ENCODE results near the gene ZFAND6.
"Not testable (repeated sequence)": the region's sequence is repeated elsewhere in the genome, so short reads cannot be mapped to it uniquely, and the experiment has no call there.

Gene ZFAND6

GRCh38 chr15:80058851-80059785, at the start of gene ZFAND6:
Gene ZFAND6, plus strand, starts transcription at chr15:80059676. Its CDS starts 60,669 bp downstream, at chr15:80120345.
- DNase-seq, result peak; percentile 97

GRCh38 chr15:80010131-80010673, 49.3 kb upstream of the ZFAND6 start:
- DNase-seq, result peak; percentile 32

- DNase-seq, result peak; percentile 75
Measured at GRCh38 chr15:80011041-80011523, 48.4 kb upstream of the ZFAND6 start.

GRCh38 chr15:80011596-80011995, 47.9 kb upstream of the ZFAND6 start:
- DNase-seq, result no peak

- no peak for DNase-seq
Measured at GRCh38 chr15:80012060-80012726, 47.3 kb upstream of the ZFAND6 start.

GRCh38 chr15:80014186-80014585, 45.3 kb upstream of the ZFAND6 start:
- not testable (repeated sequence) for DNase-seq

GRCh38 chr15:80015156-80015555, 44.3 kb upstream of the ZFAND6 start:
- DNase-seq, result peak; percentile 14

- DNase-seq, result not testable (repeated sequence)
Measured at GRCh38 chr15:80016506-80016905, 43.0 kb upstream of the ZFAND6 start.

- not testable (repeated sequence) for DNase-seq
Measured at GRCh38 chr15:80017139-80017538, 42.3 kb upstream of the ZFAND6 start.

- DNase-seq, result no peak
Measured at GRCh38 chr15:80019168-80019745, 40.2 kb upstream of the ZFAND6 start.

GRCh38 chr15:80020149-80020548, 39.3 kb upstream of the ZFAND6 start:
- not testable (repeated sequence) for DNase-seq

- no peak for DNase-seq
Measured at GRCh38 chr15:80020731-80021130, 38.7 kb upstream of the ZFAND6 start.

- DNase-seq, result no peak
Measured at GRCh38 chr15:80026310-80026709, 33.2 kb upstream of the ZFAND6 start.

- peak; percentile 22 for DNase-seq
Measured at GRCh38 chr15:80026754-80027153, 32.7 kb upstream of the ZFAND6 start.

GRCh38 chr15:80028937-80029336, 30.5 kb upstream of the ZFAND6 start:
- DNase-seq, result no peak

GRCh38 chr15:80031841-80032240, 27.6 kb upstream of the ZFAND6 start:
- no peak for DNase-seq

- DNase-seq, result no peak
Measured at GRCh38 chr15:80034629-80035028, 24.8 kb upstream of the ZFAND6 start.

- no peak for DNase-seq
Measured at GRCh38 chr15:80036071-80036470, 23.4 kb upstream of the ZFAND6 start.

- no peak for DNase-seq
Measured at GRCh38 chr15:80041494-80042253, 17.8 kb upstream of the ZFAND6 start.

- no peak for DNase-seq
Measured at GRCh38 chr15:80042568-80042967, 16.9 kb upstream of the ZFAND6 start.

GRCh38 chr15:80045219-80045618, 14.3 kb upstream of the ZFAND6 start:
- DNase-seq, result not testable (repeated sequence)

GRCh38 chr15:80049046-80049445, 10.4 kb upstream of the ZFAND6 start:
- DNase-seq, result no peak

Measured in inflammatory macrophage treated with lipopolysaccharide for 4 hours (primary cell).